Diencephalon (tissue), 1 donor: ENCODE data around the gene MTNR1A. TPM values are rescaled to one million over a fixed set of nuclear protein-coding genes. Genes with fewer than 3 reads are reported as not detected.

Source experiments
- small RNA-seq: library from RNA; depleted of rRNA; stranded (forward); fragments of <200 nt; gene quantifications from one replicate; pipeline ENCODE3, GENCODE V24; 2014
- total RNA-seq: library from RNA; depleted of rRNA; stranded (reverse); fragments of >200 nt; gene quantifications from one replicate; pipeline ENCODE4 v1.2.3, GENCODE V29; 2014

Gene MTNR1A
- 2.8 TPM for total RNA-seq

DNA sequence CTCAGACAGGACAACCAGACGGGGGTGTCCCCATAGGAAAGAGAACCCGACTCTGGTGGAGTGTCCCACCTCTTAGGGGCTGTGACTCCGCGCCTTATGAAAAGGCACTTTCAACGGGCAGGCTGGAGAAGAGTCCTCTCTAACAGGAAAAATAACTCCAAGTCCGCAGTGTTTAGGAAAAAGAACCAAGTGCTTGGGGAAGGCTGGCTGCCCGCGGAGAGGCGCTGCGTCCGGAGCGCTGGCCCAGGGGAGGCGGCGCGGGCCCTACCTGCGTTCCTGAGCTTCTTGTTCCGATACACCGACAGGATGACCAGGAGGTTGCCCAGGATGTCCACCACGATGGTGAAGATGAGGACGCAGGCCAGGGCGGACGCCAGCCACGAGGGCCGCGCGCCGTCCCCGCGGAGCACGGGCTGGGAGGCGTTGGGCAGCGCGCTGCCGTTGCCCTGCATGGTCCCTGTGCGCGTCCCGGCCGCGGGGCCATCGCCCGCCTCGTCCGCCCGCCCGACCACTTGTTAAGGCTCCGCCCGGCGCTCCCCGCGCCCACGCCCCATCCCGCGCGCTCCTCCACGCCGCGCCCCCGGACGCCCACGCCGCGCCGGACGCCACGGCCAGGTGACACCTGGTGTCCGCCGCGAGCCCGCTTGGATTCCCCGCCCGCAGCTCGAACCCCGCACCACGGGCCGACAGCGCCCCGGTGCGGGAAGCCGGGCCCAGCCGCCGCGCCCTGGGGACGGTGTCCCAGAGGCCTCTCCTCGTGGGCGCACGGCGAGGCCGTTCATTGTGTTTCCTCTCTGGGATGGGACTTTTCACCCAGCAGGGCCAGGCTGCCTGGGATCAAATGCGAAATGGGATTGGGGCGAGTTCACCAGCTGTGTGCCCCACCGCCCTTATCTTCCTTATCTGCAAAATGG is at the start of gene MTNR1A:
Gene MTNR1A (minus strand): TSS at position 654 of the 914 bp plus-strand sequence. CDS start 202 bp downstream, at position 452.

Small RNA genes lying within 50 kb of the gene (small RNA-seq; reads per million reads assigned to genes)
- gene RNU6-1055P = not detected

Other genes with a start within 250 kb of the MTNR1A start
- gene FAT1, start 168.3 kb upstream of the MTNR1A start, total RNA-seq = 132 TPM